Stomach (tissue), 9 donors: ENCODE data around the gene CFAP210. TPM values are rescaled to one million over a fixed set of nuclear protein-coding genes. Genes with fewer than 3 reads are reported as not detected.
A peak's percentile ranks its signal among the peaks of the same experiment; 100 is the strongest.

Experiments used
- DNase-seq, 2 donors: peaks; one replicate each; pipeline versions ENCODE4 v3.0.0 to v3.0.0-alpha.2; 2013 to 2019
- H3K27ac ChIP-seq, 5 donors: fragments of 200-600 bp in 4 of 5; sonication (generic) in 4 of 5; one replicate each; pipeline ENCODE4 v1.5.1; 2013 to 2019; ENCODE audit warnings: mild to moderate bottlenecking in 1 of 5, moderate library complexity in 1 of 5
- H3K27me3 ChIP-seq, 3 donors: fragments of 200-600 bp; sonication (generic); one replicate each; pipeline ENCODE4 v1.5.1; 2017 to 2019; ENCODE audit warnings: mixed run types in 1 of 3
- H3K36me3 ChIP-seq, 4 donors: fragments of 200-600 bp; sonication (generic); 1 replicate in 3 of 4; 2 replicates in 1 of 4; pipeline ENCODE4 v1.5.1; 2016 to 2019
- H3K4me1 ChIP-seq, 4 donors: fragments of 200-600 bp; sonication (generic); one replicate each; pipeline ENCODE4 v1.5.1; 2016 to 2019
- H3K4me3 ChIP-seq, 4 donors: fragments of 200-600 bp; sonication (generic) in 3 of 4; one replicate each; pipeline ENCODE4 v1.5.1; 2016 to 2019; ENCODE audit warnings: mild to moderate bottlenecking in 1 of 4
- H3K9me3 ChIP-seq, 4 donors: fragments of 200-600 bp; sonication (generic); one replicate each; pipeline ENCODE4 v1.5.1; 2016 to 2019
- CTCF ChIP-seq, 7 experiments: fragments of 450-650 bp in 4 of 7; fragments of 200-600 bp in 3 of 7; sonication (generic) in 3 of 7; IDR thresholded peaks; one replicate each; pipeline ENCODE4 v1.5.1; 2016 to 2019; ENCODE audit warnings: antibody characterized with exemption in 7 of 7, control low read depth in 2 of 7, mild to moderate bottlenecking in 1 of 7
- EP300 ChIP-seq: sonication (generic); formaldehyde crosslinking; IDR thresholded peaks from one replicate; pipeline ENCODE4 v1.6.1; 2017; ENCODE audit warnings: antibody characterized with exemption
- POLR2A ChIP-seq, 4 donors: fragments of 450-650 bp; IDR thresholded peaks; one replicate each; pipeline ENCODE4 v1.6.1; 2016; ENCODE audit warnings: antibody characterized with exemption in 4 of 4, control low read depth in 2 of 4, mild to moderate bottlenecking in 1 of 4, moderate library complexity in 1 of 4
- POLR2AphosphoS5 ChIP-seq, 3 donors: sonication (generic); formaldehyde crosslinking; IDR thresholded peaks; one replicate each; pipeline ENCODE4 v1.6.1; 2016; ENCODE audit warnings: antibody characterized with exemption in 3 of 3
- WGBS, 5 donors: extraction: QIAGEN DNeasy Blood & Tissue Kit in 3 of 5; methylation state at CpG; one replicate each; pipeline versions ENCODE4 v1.1.5 to v1.1.7; 2013 to 2018; 5-methylcytosine and 5-hydroxymethylcytosine counted together
- intact Hi-C: fragments of 100-400 bp; cut with DNase I; formaldehyde crosslinking; loops from one replicate; pipeline ENCODE4 v1.15.1; 2023; ENCODE audit warnings: low total_unique reads
- polyA plus RNA-seq, 3 donors: library from polyadenylated mRNA; stranded (reverse); fragments of 200-250 nt; gene quantifications; one replicate each; pipeline ENCODE4 v1.2.3, GENCODE V29; 2013
- total RNA-seq, 5 donors: library from RNA; depleted of rRNA; stranded (reverse); fragments of >200 nt; gene quantifications; one replicate each; pipeline versions ENCODE4 v1.1.0 to v1.2.3, GENCODE V29; 2014 to 2016
- donor health status: healthy with polysubstance abuse.
- donor health status: Bipolar disorder and iron deficiency.
- donor health status: healthy.

CFAP210 gene
- total and polyA plus RNA-seq, 8 donors, result 0.23 to 2.1 (median 0.37) TPM; not detected in 5

- Histone ChIP-seq H3K27ac (no peak overlapping the region), H3K4me3 (no peak overlapping the region), H3K9me3 (no peaks in the 10 kb centered on the region), H3K36me3 (no peaks in the 10 kb centered on the region), H3K4me1 (no peaks in the 10 kb centered on the region), H3K27me3 (no peaks in the 10 kb centered on the region)
- TF ChIP-seq CTCF (IDR thresholded peaks at IDR 0.05), result no peak
- no peak for TF ChIP-seq EP300
- TF ChIP-seq POLR2A (IDR thresholded peaks at IDR 0.05), result no peak
- no peak for TF ChIP-seq POLR2AphosphoS5 (IDR thresholded peaks at IDR 0.05)
- DNase-seq, result no peak
- WGBS, 5 donors, result 64 to 79% (median 74%) methylated on average over 3 of the region's 3 CpGs
- intact Hi-C loops, result no loop called here
Measured at GRCh38 chr2:169656164-169656563, 38.0 kb downstream of the CFAP210 start.

GRCh38 chr2:169653636-169654035 lies 40.6 kb downstream of the CFAP210 start:
- Histone ChIP-seq H3K27ac (no peak overlapping the region), H3K4me1 (no peaks in the 10 kb centered on the region), H3K36me3 (no peaks in the 10 kb centered on the region), H3K4me3 (no peak overlapping the region), H3K9me3 (no peaks in the 10 kb centered on the region), H3K27me3 (no peaks in the 10 kb centered on the region)
- 63 to 82% (median 72%) methylated on average over 3 of the region's 3 CpGs for WGBS, 5 donors
- TF ChIP-seq EP300 (no peak), POLR2A (IDR thresholded peaks at IDR 0.05) (no peak), POLR2AphosphoS5 (IDR thresholded peaks at IDR 0.05) (no peak), CTCF (IDR thresholded peaks at IDR 0.05) (no peak)
- intact Hi-C loops, result no loop called here
- DNase-seq, result no peak

GRCh38 chr2:169649278-169649677 lies 44.9 kb downstream of the CFAP210 start:
- DNase-seq, result peak in 1 of 2 donors; percentile 14
- intact Hi-C loops, result no loop called here
- Histone ChIP-seq H3K36me3 (no peaks in the 10 kb centered on the region), H3K9me3 (no peaks in the 10 kb centered on the region), H3K4me3 (no peak overlapping the region), H3K4me1 (no peaks in the 10 kb centered on the region), H3K27me3 (no peaks in the 10 kb centered on the region), H3K27ac (no peak overlapping the region)
- TF ChIP-seq CTCF (IDR thresholded peaks at IDR 0.05) (no peak), POLR2AphosphoS5 (IDR thresholded peaks at IDR 0.05) (no peak), EP300 (no peak), POLR2A (IDR thresholded peaks at IDR 0.05) (no peak)
- WGBS, 5 donors, result 17 to 65% (median 44%) methylated on average over 1 of the region's 1 CpG

GRCh38 chr2:169647496-169647895 lies 46.7 kb downstream of the CFAP210 start:
- no peak for TF ChIP-seq POLR2A (IDR thresholded peaks at IDR 0.05)
- no peak for TF ChIP-seq CTCF (IDR thresholded peaks at IDR 0.05)
- no peak for TF ChIP-seq EP300
- no peak for TF ChIP-seq POLR2AphosphoS5 (IDR thresholded peaks at IDR 0.05)
- intact Hi-C loops, result no loop called here
- H3K4me3 ChIP-seq, result no peak overlapping the region
- no peak overlapping the region for H3K27ac ChIP-seq
- H3K36me3 ChIP-seq, result no peaks in the 10 kb centered on the region
- 77 to 85% (median 81%) methylated on average over 2 of the region's 2 CpGs for WGBS, 5 donors
- H3K4me1 ChIP-seq, result no peaks in the 10 kb centered on the region
- no peak for DNase-seq
- no peaks in the 10 kb centered on the region for H3K27me3 ChIP-seq
- no peaks in the 10 kb centered on the region for H3K9me3 ChIP-seq
